GM19324 (cell line): ENCODE measurements around the gene TRAPPC3.

ENCODE experiments used
- ATAC-seq: cut with Tn5 transposase; IDR thresholded peaks from one replicate; pipeline ENCODE4 v1.9.1; 2021; ENCODE audit warnings: mild to moderate bottlenecking, moderate library complexity; ENCODE audit not compliant: unreplicated experiment, low FRiP score

Gene TRAPPC3

DNA sequence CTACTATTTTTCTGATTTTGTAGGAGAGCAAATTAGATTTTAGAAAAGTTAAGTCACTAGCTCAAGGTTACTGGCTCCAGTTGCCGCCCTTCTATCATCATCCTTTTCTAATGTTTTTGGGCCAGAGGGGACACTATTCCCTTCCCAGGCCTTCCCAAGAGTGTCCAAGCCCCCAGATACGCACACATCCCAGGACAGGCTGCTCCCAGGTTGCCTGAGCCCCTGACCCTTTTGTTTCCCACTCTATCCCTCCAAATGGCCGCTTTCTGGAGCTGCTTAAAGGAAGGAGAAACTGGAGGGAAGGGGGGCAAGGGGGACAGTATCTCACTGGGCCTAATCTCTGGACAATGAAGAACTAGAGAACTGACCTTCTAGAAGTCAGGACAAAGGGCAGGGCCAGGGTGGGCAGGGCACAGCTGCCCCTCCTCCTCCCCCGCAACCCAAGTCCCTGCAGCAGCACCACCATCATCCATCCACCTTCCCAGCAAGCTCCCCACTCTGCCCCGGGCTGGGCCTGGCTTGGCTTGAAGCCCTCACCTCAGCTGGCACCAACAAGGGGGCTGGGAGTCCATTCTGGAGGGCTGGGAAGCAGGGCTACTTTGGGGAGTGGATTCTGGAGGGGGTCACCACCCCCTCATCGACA lies 5.6 kb upstream of the TRAPPC3 start:
- no peak for ATAC-seq

DNA sequence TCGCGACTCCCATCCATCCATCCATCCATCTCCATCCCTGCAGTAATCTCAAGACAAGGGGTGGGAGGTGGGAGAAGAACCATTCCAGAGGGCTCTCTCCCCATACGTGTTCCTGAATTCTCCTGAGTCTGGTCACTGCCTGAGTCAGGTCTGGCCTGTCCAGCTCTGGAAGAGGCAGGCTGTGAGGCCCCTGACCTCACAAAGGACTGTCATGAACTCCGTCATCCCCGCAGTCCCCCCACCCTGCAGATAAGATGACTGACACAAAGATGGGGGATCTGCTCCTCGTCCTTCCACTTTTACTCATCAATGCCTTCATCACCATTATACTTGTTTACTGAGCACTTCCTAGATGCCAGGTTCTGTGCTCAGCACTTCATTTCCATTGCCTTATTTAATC lies 5.0 kb upstream of the TRAPPC3 start:
- no peak for ATAC-seq

DNA sequence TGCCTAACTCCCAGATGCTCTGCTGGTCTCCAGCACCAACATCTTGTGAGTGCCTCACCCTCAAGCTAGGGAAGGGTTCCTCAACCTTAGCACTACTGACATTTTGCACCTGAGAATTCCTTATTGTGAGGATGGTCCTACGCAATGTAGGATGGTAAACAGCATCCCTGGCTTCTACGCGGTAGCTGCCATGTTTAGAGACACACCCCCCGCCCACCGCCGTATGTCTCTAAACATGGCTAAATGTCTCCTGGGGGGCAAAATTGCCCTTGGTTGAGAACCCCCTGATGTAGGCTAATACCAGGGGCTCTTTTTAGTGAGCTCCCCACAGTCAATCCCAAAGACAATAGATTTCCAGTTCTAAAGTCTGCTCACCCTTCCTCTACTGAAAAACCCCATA lies 4.2 kb upstream of the TRAPPC3 start:
- ATAC-seq = no peak

DNA sequence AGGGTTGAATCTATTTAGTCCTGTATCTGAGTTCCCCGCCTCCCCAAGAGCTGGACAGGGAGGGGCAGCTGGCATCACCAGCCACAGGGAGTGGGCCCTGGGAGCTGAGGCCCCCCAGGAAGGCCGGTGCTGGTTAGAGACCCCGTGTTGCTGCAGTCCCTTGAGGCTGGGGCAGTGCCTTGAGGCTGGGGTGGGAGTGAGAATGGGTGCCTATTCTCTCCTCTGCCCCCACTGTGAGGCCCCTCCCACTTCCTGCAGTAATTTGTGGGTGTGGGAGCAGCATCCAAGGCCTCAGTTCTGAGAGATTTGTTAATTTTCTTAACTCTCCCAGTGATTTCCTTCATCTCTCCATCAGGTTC lies 2.5 kb upstream of the TRAPPC3 start:
- ATAC-seq = no peak

DNA sequence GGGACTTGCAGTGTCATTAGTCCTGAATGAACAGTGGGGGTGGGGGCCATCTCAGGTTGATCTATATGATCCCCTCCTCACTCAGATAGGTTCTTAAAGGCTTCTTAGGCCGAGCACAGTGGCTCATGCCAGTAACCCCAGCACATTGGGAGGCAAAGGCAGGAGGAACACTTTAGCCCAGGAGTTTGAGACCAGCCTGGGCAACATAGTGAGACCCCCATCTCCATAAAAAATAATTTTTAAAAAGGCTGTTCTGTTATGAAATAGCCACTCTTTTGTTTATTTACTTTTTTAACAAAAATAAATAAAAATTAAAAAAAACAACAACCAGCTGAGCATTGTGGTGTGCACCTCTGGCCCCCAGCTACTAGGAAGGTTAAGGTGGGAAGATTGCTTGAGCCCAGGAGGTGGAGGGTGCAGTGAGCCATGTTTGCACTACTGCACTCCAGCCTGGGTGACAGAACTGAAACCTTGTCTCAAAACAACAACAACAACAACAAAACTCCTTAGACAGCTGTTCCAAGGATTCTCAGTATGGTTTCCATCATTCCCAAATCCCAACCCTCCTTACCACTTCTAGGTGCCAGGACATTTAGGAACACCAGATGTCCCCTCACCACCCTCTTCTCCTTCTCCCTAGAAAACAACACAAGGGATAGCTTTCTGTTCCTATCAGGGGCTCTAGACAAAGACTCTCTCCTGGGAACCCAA lies 2.0 kb upstream of the TRAPPC3 start:
- no peak for ATAC-seq

DNA sequence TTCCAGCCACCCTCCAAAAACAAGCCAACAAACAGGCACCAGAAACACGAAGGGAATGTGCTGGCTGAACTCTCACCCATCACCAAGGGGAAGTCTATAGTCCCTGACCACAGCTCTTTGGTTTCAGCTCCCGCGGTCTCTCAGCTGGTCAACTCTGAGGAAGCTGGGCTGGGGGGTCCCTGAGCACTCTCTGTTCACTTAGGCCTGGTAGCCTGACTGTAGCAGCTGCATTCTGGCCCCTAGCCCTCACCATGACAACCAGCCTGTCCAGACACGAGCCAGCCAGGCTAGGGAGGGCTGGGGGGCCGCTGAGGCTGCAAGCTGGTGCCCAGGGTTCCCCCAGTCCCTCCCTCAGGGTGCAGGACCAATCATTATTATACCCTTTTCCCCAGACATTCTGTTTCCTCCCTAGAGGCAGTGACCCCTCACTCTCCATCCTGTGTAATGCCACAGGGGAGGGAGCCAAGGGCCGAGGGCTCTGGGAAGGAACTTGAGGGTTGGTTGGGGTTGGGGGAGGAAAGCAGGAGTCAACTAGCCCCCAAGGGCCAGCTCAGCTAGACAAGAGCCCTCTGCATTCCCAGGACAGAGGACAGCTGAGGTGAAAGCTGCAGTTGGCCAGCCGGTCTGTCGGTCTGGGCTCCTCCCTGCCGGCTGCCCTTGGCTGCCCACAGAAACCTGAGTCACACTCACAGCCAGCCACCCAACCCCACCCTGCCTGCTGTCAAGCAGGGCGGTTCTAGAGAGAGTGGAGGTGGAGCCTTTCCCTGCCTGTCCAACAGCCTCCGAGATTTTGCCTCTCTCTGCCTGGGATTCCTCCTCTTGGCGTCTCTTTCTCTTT lies 1.2 kb upstream of the TRAPPC3 start:
- peak; percentile 37 for ATAC-seq

DNA sequence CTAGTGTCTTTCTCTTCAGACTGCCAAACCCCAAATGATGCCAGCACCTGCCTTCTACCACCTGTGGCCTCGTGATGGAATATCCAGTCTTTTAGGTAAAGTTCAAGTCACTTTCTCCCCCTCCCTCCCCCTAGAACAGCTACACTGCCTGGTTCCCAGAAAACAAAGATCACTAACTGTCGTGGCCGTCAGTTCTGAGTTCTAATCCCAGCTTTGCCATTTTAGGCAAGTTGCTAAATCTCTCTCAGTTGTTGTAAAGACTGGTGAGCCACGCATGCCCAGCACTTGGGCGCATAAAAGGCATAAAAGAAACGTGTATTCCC lies 648 bp upstream of the TRAPPC3 start:
- peak; percentile 1 for ATAC-seq

DNA sequence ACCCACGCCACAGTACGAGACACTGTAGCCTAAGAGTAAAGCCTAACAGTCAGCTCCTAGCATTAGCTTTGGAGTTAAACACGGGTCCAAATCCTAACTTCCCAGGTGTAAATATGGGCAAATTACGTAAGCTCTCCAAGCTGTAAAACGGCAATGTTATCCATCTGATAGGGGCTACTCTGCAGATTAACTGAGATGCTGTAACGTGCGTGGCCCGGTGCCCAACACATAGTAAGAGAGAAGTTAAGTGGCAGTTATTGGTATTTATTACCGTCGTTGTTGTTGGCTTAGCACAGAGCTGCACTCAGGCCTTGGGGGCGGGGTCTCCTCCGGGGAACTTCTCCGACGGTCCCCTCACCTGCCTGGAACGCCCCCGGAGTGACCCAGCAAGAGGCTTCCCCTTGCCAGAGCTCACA lies 457 bp downstream of the TRAPPC3 start:
- ATAC-seq = no peak

DNA sequence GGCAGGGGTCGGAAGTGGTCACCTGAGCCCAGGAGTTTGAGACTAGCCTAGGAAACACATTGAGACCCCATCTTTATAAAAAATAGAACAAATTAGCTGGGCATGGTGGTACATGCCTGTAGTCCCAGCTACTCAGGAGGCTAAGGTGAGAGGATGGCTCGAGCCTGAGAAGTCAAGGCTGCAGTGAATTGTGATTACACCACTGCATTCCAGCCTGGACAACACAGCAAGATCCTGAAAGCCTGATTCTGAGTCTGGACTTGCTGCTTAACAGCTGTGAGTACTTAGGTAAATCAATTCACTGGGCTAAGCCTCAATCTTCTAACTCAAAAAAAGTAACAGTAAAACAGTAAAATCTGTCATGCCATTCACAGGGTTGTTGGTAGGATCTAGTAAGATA lies 4.9 kb downstream of the TRAPPC3 start:
- ATAC-seq = no peak

DNA sequence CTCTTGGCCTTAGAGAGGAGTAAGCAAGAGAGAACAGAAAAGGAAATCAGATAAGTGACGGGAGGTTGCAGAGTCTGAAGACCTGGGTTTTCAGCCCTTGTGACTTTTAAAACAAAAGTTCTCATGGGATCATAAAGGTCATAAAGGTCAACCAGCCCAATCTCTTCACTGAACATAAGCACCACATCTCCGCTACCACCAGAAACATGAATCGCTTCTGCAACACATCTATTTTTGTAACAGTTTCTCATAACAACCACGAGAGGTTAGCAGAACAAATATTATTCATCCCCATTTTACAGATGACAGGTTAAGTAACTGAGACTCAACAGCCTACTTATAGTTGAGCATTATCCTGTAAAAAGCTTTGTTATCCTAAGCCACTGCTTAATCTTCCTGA lies 5.9 kb downstream of the TRAPPC3 start:
- ATAC-seq = peak; percentile 48

DNA sequence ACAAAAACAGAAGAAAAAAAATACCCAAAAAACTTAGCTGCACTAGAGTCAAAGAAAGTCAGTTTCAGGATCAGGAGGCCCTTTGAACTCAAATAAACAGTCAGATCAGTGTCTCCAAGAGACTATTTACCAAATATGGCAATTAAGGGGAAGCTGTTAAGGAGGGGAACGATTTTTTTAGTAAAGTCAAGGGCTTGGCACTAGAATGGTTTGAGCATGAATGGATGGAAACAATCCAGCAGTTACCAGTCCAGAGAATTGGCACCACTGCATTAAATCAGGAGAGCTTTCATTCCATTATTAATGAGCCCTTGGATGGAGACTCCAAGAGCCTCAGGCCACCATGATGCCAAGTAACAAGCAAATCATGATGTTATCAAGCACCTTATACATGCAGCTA lies 7.2 kb downstream of the TRAPPC3 start:
- ATAC-seq = no peak

DNA sequence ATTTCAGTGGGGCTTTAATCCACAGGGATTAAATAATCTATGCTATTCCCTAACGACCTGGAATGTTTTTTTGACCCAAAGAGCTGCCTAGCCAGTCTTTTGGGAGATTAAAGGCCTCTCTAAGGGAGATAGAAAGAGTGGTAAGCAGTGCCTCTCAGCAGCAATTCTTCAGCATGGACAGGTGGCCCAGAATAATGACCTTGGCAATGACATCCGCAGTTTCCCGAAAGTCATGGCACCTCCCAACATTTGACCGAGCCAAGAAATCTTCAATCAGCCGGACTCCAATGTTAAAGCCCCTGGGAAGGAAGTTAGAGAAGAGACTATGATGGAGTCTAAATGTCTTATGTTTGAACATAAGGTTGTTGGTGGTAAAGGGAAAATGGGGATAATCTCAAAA lies 9.8 kb downstream of the TRAPPC3 start:
- ATAC-seq = no peak

DNA sequence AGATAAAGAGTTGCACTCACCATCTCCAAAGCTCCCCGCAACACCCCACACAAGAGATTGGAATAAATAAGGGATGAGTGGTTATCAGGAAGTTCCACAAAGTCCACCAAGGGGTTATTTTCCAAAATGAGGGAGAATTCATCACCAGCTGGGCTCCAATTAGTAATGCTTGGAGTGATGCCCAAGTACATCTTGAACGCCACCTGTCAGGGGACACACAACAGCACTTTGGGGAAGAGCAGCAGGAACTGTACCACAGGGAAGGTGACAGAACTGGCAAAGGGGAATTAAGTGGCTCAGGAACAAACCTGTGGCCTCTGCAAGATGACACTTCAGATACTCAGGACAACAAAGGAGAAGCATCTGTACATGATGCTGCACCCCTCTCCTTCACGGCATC lies 11.5 kb downstream of the TRAPPC3 start:
- no peak for ATAC-seq

DNA sequence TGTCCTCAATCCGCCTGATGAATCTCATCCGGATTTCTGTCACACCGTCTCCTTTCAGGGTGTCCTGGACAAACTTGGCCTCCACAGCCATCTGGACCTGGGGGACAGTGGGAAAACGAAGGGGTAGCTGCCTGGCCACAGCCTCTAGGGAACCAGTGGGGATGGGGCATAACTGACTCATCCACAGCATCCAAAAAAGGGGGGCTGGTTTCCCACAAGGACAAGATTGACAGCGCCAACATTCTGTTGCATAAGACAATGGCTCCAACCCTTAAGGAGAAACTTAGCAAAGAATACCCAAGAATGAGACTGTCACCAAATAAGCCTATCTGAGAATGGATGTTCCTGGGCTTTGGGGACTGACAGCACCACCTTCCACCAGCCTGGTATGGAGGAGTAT lies 12.1 kb downstream of the TRAPPC3 start:
- no peak for ATAC-seq

DNA sequence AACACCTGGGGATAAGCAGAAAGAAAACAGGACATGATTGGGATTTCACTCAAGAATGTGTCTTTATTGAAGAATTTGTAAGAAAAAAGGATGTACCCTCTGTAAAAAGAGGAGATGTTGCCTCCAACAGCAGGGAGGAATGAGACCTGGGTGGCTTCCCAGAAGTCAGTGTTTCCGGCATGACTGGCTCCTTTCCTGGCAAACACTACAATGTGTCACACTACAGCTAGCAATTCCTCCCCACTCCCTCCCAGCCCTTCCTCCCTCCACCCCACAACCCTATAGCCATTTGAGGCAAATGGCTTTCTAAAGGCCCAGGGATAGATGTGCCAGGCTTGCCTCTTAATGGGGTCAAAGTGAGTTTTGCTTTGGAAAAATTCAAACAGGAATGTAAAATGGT lies 12.8 kb downstream of the TRAPPC3 start:
- ATAC-seq = no peak

DNA sequence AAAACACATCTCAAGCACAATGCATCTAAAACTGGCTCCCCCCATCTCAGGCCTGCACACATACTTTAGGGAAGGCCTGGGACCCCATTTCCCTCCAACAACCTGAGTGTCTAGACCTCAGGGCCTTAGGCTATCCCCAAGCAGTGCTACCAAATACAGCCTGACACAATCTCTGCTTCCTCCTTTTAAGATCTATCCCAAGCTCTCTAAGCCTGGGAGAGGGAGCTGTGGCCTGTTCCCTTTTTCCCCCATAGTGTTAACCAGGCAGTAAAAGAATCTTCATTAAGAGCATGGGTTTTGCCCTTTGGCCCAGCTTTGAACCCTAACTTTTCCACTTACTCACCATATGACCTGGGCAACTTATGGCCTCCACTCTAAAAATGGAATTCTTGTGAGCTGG lies 13.5 kb downstream of the TRAPPC3 start:
- no peak for ATAC-seq

DNA sequence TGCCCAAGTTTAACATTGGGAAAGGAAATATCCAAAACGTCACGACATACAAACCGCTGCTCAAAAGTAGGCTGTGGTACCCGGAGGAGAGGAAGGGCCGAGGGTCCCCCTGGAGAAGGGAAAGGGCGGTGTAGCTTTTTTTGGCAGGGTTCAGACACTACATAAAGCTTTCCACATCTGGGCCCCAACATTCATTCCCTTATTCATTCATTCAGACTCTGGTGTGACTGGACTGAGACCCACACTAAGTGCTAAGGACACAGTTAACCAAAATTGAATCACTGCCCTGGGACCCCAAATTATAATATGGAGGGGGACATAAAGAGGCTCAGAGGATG lies 14.0 kb downstream of the TRAPPC3 start:
- ATAC-seq = no peak

DNA sequence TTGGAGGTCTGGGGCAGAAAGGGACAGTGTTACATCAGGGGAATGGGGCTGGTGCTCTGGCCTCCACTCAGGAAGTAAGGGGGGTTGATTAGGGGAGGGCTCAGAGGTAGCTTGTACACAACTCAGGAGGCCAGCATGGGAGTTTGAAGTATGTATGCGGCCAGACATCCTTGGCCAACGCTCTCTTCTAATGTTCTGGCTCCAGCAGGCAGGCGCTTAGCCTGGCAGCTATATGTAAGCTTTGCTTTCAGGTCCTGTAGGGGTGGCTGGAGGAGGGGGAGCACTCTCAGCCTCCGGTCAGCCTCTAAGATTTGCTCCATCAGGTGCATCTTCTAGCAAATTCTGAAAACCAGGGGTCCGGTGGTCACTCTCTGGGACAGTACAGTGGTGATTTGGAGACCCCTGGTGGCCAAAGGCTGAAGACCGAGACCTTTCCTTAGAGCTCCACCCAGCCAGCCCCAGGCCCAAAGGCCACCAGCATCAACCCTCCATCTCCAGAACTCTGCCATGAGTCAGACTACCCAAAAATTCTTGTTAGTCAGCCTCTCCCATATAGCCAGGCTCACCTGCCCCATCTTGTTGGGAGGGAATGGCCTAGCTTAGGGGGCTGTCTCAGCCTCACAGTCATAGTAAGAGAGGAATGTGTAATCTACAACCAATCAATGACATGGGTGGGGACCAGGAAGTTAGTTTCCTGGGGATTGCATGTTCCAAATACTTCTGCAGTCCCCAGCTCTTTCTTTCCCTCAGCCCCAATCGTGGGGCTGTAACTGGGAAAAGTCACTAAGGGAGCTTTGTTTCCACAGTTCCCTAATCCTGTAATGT lies 14.6 kb downstream of the TRAPPC3 start:
- no peak for ATAC-seq

DNA sequence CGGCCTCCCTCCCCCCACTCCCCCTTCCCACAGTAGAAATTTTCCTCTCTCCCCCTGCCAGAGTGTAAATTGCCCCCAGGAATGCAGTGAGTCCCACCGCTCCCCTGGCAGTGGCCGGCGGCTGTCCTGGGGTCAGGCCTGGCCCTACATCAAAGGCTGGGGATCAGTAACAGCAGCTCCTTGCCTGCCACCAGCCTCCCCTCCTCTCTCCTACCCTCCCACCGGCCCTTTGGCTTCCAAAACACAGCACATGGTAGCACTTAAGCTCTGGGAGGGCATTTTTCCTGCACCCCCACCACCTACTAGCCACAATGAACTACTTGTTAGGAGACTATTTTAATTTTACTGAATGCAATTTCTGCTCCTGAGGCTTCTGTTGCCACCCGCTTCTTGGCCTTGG lies 15.3 kb downstream of the TRAPPC3 start:
- no peak for ATAC-seq

DNA sequence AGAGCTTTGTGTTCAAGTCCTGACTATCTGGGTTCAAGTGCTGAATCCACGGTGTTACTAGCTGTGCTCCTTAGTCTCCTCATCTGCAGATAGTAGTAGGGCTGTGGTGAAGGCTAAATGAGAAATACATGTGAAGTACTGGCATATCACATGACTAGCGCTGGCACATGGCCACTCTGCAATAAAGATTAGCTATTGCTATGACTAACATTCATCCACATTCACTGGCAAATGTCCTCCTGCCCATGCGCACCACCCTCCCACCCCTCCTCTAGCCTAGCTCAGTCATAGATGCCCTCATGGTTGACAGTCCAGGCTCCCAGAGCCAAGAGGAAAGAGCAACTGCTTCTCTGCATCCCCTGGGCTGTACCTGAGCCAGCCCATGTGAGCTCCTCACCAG lies 15.8 kb downstream of the TRAPPC3 start:
- no peak for ATAC-seq

DNA sequence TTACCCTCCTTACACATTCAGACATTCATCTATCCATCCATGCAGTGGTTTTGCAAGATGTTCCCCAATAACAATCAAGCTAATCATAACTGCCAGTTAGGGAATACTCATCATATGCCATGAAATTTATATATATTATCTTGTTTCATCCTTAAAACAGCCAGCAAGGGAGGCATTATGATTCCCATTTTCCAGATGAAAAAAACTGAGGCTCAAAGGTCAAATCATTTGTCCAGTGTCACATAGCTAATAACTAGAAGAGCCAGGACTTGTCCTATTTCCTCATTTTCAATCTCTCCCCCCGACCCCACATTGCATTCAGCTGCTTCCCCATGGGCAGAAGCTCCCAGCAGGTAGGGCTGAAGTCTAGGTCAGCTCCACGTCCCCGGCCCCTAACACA lies 17.3 kb downstream of the TRAPPC3 start:
- ATAC-seq = no peak
